ENCODE results near the gene NTMT1.

The NTMT1 gene

GRCh38 chr9:129681924-129682323 lies 56.0 kb downstream of the NTMT1 start:
- H3K27ac Mint-ChIP-seq, result no peak overlapping the region
- peaks cover 39% of the 10 kb centered on the region for H3K27me3 Mint-ChIP-seq
- no peaks in the 10 kb centered on the region for H3K4me1 Mint-ChIP-seq

DNA sequence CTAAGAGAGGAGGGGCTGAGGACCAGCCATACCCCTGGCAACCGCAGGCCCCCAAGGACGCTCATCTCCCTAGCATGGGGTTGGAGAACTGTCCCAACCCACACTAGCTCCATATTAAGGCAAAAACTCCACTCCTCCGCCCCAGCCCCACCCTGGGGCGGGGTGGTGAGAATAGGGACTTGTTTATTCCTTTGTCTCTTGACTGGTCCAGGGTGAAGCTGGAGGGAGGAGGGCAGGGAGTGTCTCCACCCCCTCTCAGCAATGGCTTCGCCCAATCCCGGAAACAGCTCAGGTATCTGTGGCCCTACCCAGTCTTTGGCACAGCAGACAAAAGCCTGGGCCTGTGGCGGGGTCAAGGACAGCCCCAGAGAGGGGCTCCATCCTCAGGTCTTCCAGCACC lies 56.4 kb downstream of the NTMT1 start:
- Mint-ChIP-seq H3K27me3 (peaks cover 35% of the 10 kb centered on the region), H3K4me1 (no peaks in the 10 kb centered on the region), H3K27ac (no peak overlapping the region), H3K4me3 (no peak overlapping the region), H3K9me3 (no peaks in the 10 kb centered on the region)
- no peak for DNase-seq
- no peak for ATAC-seq

More at GRCh38 chr9:129681924-129682323, 56.0 kb downstream of the NTMT1 start:
- Mint-ChIP-seq H3K4me3 (no peak overlapping the region), H3K9me3 (no peaks in the 10 kb centered on the region)
- ATAC-seq (no peak), DNase-seq (no peak)

DNA sequence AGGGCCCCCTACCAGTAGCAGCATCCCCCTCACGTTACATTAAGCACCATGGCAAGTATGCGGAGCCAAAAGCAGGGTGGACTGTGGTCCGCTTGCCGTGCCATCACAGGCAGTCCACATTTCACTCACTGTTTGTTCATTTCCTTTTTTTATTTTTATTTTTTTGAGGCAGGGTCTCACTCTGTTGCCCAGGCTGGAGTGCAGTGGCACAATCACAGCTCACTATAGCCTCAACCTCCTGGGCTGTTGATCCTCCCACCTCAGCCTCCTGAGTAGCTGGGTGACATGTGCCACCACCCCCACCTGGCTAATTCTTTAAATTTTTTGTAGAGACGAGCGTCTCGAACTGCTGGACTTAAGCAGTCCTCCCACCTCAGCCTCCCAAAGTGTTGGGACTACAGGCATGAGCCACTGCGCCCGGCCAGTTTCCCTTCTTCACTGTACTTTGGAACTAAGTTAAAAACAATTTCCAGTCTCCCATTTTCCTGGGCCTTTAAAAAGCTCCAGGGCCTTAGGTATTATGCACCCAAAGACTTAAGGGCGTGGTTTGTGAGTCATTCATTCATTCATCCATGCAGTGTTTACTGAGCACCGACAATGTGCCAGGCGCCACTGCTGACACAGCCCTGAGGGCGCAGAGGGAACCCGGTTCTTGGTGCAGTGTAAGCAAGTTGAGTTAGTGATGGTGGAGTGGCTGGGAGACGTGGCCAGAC lies 59.4 kb downstream of the NTMT1 start:
- no peaks in the 10 kb centered on the region for H3K4me1 Mint-ChIP-seq
- no peak for DNase-seq
- H3K4me3 Mint-ChIP-seq, result no peak overlapping the region
- no peak overlapping the region for H3K27ac Mint-ChIP-seq
- no peak for ATAC-seq
- H3K9me3 Mint-ChIP-seq, result no peaks in the 10 kb centered on the region
- H3K27me3 Mint-ChIP-seq, result peaks cover 19% of the 10 kb centered on the region
